Activated CD4-positive, CD25-positive, alpha-beta regulatory T cell treated with anti-CD3 and anti-CD28 coated beads, Interleukin-2, amount 50 U/mL, for 24 hours (primary cell): ENCODE results near the gene OR5K1.

Experiments
- ATAC-seq, 2 donors: fragments of 150-1000 bp; cut with Tn5 transposase; one replicate each; pipeline ENCODE4 v1.10.0; 2021; ENCODE audit warnings: mild to moderate bottlenecking in 1 of 2, moderate library complexity in 1 of 2

The OR5K1 gene

GRCh38 chr3:98518816-98519215 lies 55.8 kb downstream of the OR5K1 start:
- ATAC-seq, result no peak

GRCh38 chr3:98519351-98519750 lies 56.4 kb downstream of the OR5K1 start:
- ATAC-seq, result no peak

- peak; percentile 66 to 70 for ATAC-seq
These were observed 59.0 kb downstream of the OR5K1 start for GRCh38 chr3:98521897-98522543.
